B cell (primary cell): ENCODE measurements around the gene HCN4.

Experiments used
- EZH2 ChIP-seq: IDR thresholded peaks from 2 replicates; pipeline ENCODE4 v1.6.1; 2012; ENCODE audit warnings: borderline replicate concordance, low read depth, mild to moderate bottlenecking, moderate library complexity, low read length; ENCODE audit not compliant: insufficient read depth, poor library complexity, severe bottlenecking
- TF ChIP-seq, protein P1 (sequence below): fragments of 200-600 bp; IDR thresholded peaks from one replicate; pipeline ENCODE4 v1.8.0; 2022; ENCODE audit warnings: antibody characterized with exemption, mild to moderate bottlenecking

DNA sequence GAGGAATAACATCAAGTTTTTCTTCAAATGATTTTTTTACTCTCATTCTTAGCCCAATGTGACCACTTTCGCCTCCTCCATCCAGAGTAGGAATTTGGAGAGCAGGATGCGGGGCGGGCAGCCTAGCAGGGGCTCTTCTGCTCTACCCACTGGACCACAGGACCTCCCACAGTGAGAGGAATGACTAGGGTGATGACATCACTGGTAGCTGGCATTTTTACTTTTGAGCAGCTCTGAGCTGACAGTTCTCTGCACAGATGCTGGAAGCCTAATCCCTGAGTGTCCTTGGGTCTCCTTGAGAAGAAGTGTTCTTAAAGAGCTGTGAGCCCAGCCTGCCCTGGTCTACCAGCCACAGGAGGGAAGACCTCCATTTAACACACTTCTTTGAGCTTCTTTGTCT, 1.4 kb upstream of the HCN4 start:
- TF ChIP-seq, protein P1, sequence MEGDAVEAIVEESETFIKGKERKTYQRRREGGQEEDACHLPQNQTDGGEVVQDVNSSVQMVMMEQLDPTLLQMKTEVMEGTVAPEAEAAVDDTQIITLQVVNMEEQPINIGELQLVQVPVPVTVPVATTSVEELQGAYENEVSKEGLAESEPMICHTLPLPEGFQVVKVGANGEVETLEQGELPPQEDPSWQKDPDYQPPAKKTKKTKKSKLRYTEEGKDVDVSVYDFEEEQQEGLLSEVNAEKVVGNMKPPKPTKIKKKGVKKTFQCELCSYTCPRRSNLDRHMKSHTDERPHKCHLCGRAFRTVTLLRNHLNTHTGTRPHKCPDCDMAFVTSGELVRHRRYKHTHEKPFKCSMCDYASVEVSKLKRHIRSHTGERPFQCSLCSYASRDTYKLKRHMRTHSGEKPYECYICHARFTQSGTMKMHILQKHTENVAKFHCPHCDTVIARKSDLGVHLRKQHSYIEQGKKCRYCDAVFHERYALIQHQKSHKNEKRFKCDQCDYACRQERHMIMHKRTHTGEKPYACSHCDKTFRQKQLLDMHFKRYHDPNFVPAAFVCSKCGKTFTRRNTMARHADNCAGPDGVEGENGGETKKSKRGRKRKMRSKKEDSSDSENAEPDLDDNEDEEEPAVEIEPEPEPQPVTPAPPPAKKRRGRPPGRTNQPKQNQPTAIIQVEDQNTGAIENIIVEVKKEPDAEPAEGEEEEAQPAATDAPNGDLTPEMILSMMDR = no peak
- no peak for TF ChIP-seq EZH2
